SK-N-SH (cell line): ENCODE results near the gene SLC1A2.

Source experiments
- EP300 ChIP-seq, 2 experiments: IDR thresholded peaks; 2 replicates each; pipeline versions ENCODE4 v1.4.0 to v1.6.1; 2012; ENCODE audit warnings: borderline replicate concordance in 1 of 2, low read depth in 1 of 2, low read length in 1 of 2
- FOXJ3 ChIP-seq: sonication (generic); formaldehyde crosslinking; IDR thresholded peaks from 2 replicates; pipeline ENCODE4 v1.5.1; 2020; ENCODE audit warnings: mild to moderate bottlenecking, missing genetic modification reagents
- JUND ChIP-seq: IDR thresholded peaks from 2 replicates; pipeline ENCODE4 v1.4.0; 2012
- NRF1 ChIP-seq: IDR thresholded peaks from 2 replicates; pipeline ENCODE4 v1.6.1; 2012; ENCODE audit warnings: low read depth, mild to moderate bottlenecking, low read length
- RAD21 ChIP-seq: IDR thresholded peaks from 2 replicates; pipeline ENCODE4 v1.6.1; 2012; ENCODE audit warnings: mild to moderate bottlenecking, low read length
- RCOR1 ChIP-seq: fragments of 150-350 bp; IDR thresholded peaks from 2 replicates; pipeline ENCODE4 v1.6.1; 2017; ENCODE audit warnings: antibody characterized with exemption, low read length
- RXRA ChIP-seq: IDR thresholded peaks from 2 replicates; pipeline ENCODE4 v1.4.0; 2012; ENCODE audit warnings: low read depth, mild to moderate bottlenecking, borderline replicate concordance
- TAF1 ChIP-seq: IDR thresholded peaks from 2 replicates; pipeline ENCODE4 v1.6.1; 2012; ENCODE audit warnings: low read depth, mild to moderate bottlenecking, low read length, moderate library complexity, borderline replicate concordance
- TF ChIP-seq, protein P1 (sequence below): fragments of 200-600 bp; sonication (generic); IDR thresholded peaks from 2 replicates; pipeline ENCODE4 v1.6.1; 2017; ENCODE audit warnings: antibody characterized with exemption, mild to moderate bottlenecking, moderate library complexity
- TF ChIP-seq, protein P2 (sequence below): IDR thresholded peaks from 2 replicates; pipeline ENCODE4; 2012
- TF ChIP-seq, protein P3 (sequence below): IDR thresholded peaks from 2 replicates; pipeline ENCODE4 v1.6.1; 2012; ENCODE audit warnings: mild to moderate bottlenecking, low read depth, low read length, moderate library complexity

DNA sequence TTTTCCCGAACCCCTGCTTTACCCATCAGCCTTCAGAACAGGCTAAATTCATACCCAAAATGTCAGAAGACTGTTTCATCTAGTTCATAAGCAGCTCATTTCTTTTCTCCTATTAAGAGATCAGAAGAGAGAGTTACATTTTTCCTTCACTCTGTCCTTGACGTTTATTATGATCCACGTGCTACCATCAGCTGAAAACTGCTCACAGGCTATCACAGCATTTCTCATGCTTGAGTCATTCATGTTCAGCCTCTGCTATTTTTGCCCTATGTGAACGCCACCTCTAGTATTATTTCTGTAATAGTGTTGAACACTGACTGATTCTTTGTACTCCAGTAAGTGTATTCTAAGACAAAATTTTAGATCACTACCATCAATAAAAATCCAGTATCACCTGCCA is 51.9 kb downstream of the SLC1A2 start:
- TF ChIP-seq, protein P1, sequence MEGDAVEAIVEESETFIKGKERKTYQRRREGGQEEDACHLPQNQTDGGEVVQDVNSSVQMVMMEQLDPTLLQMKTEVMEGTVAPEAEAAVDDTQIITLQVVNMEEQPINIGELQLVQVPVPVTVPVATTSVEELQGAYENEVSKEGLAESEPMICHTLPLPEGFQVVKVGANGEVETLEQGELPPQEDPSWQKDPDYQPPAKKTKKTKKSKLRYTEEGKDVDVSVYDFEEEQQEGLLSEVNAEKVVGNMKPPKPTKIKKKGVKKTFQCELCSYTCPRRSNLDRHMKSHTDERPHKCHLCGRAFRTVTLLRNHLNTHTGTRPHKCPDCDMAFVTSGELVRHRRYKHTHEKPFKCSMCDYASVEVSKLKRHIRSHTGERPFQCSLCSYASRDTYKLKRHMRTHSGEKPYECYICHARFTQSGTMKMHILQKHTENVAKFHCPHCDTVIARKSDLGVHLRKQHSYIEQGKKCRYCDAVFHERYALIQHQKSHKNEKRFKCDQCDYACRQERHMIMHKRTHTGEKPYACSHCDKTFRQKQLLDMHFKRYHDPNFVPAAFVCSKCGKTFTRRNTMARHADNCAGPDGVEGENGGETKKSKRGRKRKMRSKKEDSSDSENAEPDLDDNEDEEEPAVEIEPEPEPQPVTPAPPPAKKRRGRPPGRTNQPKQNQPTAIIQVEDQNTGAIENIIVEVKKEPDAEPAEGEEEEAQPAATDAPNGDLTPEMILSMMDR = no peak
- no peak for TF ChIP-seq RAD21
- TF ChIP-seq RCOR1 = no peak
- TF ChIP-seq RXRA = 0 out of 2 replicates have a peak, but pooled peaks have one; percentile 11
- TF ChIP-seq EP300 (IDR thresholded peaks at IDR 0.05; ENCODE audit: borderline replicate concordance in 1 of 2, low read depth in 1 of 2, low read length in 1 of 2) = no peak
- TF ChIP-seq TAF1 = no peak
- TF ChIP-seq, protein P2, sequence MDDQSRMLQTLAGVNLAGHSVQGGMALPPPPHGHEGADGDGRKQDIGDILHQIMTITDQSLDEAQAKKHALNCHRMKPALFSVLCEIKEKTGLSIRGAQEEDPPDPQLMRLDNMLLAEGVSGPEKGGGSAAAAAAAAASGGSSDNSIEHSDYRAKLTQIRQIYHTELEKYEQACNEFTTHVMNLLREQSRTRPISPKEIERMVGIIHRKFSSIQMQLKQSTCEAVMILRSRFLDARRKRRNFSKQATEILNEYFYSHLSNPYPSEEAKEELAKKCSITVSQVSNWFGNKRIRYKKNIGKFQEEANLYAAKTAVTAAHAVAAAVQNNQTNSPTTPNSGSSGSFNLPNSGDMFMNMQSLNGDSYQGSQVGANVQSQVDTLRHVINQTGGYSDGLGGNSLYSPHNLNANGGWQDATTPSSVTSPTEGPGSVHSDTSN = peak; percentile 64
- peak; percentile 78 for TF ChIP-seq JUND
- TF ChIP-seq FOXJ3 (CRISPR knock-in tag) = no peak
- TF ChIP-seq, protein P3, sequence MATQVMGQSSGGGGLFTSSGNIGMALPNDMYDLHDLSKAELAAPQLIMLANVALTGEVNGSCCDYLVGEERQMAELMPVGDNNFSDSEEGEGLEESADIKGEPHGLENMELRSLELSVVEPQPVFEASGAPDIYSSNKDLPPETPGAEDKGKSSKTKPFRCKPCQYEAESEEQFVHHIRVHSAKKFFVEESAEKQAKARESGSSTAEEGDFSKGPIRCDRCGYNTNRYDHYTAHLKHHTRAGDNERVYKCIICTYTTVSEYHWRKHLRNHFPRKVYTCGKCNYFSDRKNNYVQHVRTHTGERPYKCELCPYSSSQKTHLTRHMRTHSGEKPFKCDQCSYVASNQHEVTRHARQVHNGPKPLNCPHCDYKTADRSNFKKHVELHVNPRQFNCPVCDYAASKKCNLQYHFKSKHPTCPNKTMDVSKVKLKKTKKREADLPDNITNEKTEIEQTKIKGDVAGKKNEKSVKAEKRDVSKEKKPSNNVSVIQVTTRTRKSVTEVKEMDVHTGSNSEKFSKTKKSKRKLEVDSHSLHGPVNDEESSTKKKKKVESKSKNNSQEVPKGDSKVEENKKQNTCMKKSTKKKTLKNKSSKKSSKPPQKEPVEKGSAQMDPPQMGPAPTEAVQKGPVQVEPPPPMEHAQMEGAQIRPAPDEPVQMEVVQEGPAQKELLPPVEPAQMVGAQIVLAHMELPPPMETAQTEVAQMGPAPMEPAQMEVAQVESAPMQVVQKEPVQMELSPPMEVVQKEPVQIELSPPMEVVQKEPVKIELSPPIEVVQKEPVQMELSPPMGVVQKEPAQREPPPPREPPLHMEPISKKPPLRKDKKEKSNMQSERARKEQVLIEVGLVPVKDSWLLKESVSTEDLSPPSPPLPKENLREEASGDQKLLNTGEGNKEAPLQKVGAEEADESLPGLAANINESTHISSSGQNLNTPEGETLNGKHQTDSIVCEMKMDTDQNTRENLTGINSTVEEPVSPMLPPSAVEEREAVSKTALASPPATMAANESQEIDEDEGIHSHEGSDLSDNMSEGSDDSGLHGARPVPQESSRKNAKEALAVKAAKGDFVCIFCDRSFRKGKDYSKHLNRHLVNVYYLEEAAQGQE = no peak
- no peak for TF ChIP-seq NRF1
